Left lung (tissue), 10 donors: ENCODE measurements around the gene TNF. TPM values are rescaled to one million over a fixed set of nuclear protein-coding genes. Genes with fewer than 3 reads are reported as not detected.

ENCODE experiments used
- ATAC-seq: fragments of 200-7000 bp; cut with Tn5 transposase; one replicate; pipeline ENCODE4 v1.9.1; 2020; ENCODE audit warnings: moderate library complexity
- DNase-seq, 4 donors: peaks; one replicate each; pipeline ENCODE4 v3.0.0-alpha.2; 2013 to 2020
- H3K27ac ChIP-seq, 2 donors: fragments of 200-600 bp; sonication (generic) in 1 of 2; one replicate each; pipeline versions ENCODE4 v1.5.0 to v1.8.0; 2020 to 2021
- H3K27me3 ChIP-seq, 2 donors: fragments of 200-600 bp; sonication (generic) in 1 of 2; one replicate each; pipeline versions ENCODE4 v1.5.0 to v1.8.0; 2020 to 2021
- H3K36me3 ChIP-seq, 2 donors: fragments of 200-600 bp; sonication (generic) in 1 of 2; one replicate each; pipeline versions ENCODE4 v1.5.0 to v1.8.0; 2020 to 2021
- H3K4me1 ChIP-seq, 2 donors: fragments of 200-600 bp; one replicate each; pipeline ENCODE4 v1.8.0; 2021
- H3K4me3 ChIP-seq, 2 donors: fragments of 200-600 bp; sonication (generic) in 1 of 2; one replicate each; pipeline versions ENCODE4 v1.5.0 to v1.8.0; 2020 to 2021; ENCODE audit warnings: mild to moderate bottlenecking in 1 of 2
- H3K9me3 ChIP-seq, 2 donors: fragments of 200-600 bp; sonication (generic) in 1 of 2; one replicate each; pipeline versions ENCODE4 v1.5.0 to v1.8.0; 2020 to 2021
- intact Hi-C, 2 donors: fragments of 100-400 bp; cut with DNase I; formaldehyde crosslinking; loops; one replicate each; pipeline versions ENCODE4 v1.11.2 to v1.14.2; 2022
- polyA plus RNA-seq, 6 donors: library from polyadenylated mRNA; unstranded; fragments of 120-200 nt; gene quantifications; one replicate each; pipeline ENCODE4 v1.2.1, GENCODE V29; 2013; ENCODE audit not compliant: insufficient read length in 6 of 6
- total RNA-seq, 2 donors: library from RNA; stranded (reverse); fragmentation: NEBNext Ultra II Directional; extraction: Animal tissue kit (Norgen Biotek cat#: 25700); gene quantifications; one replicate each; pipeline ENCODE4 v1.2.1, GENCODE V29; 2021
- TF ChIP-seq, protein P1 (sequence below), 2 donors: fragments of 200-600 bp; sonication (generic) in 1 of 2; IDR thresholded peaks; one replicate each; pipeline versions ENCODE4 v1.5.0 to v1.8.0; 2021; ENCODE audit warnings: antibody characterized with exemption in 2 of 2
- donor health status: DM: no; HTN: yes; CAD: no.
- donor health status: DM: no; HTN: no; CAD: no.

The TNF gene
- total and polyA plus RNA-seq, 8 donors: 0.19 to 10.4 (median 0.29) TPM; not detected in 1

DNA sequence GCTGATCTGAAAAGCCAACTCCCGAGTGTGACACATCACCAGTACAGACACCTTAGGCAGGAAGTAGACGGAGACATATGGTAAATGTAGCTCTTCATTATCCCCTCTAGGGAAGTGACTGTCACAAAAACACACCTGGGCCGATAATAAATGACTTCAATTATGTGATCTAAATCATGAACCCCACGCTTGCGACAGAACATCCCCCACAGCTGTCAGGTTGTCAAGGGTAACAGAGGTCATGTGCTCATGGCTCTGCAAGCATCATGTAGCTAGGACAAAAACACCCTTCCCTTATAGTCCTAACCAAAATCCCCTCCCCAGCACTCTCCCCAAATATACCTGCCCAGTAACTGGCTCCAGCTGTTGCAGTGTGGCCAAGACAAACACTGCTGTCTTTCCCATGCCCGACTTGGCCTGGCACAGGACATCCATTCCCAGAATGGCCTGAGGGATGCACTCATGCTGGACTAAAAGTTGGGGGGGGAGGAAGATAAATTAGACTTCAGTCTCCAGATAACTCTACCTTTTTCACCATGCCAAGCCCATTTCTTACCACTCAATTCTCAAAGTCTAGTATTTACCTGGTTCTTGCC lies 36.5 kb upstream of the TNF start:
- intact Hi-C loops: no loop called here
- peak overlapping the region in 1 of 2 donors; percentile 83 for H3K4me3 ChIP-seq
- no peak overlapping the region for H3K27ac ChIP-seq
- H3K27me3 ChIP-seq: no peaks in the 10 kb centered on the region
- H3K9me3 ChIP-seq: no peaks in the 10 kb centered on the region
- TF ChIP-seq, protein P1, sequence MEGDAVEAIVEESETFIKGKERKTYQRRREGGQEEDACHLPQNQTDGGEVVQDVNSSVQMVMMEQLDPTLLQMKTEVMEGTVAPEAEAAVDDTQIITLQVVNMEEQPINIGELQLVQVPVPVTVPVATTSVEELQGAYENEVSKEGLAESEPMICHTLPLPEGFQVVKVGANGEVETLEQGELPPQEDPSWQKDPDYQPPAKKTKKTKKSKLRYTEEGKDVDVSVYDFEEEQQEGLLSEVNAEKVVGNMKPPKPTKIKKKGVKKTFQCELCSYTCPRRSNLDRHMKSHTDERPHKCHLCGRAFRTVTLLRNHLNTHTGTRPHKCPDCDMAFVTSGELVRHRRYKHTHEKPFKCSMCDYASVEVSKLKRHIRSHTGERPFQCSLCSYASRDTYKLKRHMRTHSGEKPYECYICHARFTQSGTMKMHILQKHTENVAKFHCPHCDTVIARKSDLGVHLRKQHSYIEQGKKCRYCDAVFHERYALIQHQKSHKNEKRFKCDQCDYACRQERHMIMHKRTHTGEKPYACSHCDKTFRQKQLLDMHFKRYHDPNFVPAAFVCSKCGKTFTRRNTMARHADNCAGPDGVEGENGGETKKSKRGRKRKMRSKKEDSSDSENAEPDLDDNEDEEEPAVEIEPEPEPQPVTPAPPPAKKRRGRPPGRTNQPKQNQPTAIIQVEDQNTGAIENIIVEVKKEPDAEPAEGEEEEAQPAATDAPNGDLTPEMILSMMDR (IDR thresholded peaks at IDR 0.05): no peak
- ATAC-seq (no peak), DNase-seq (no peak)
- H3K36me3 ChIP-seq: peaks cover 0 to 64% of the 10 kb centered on the region in 2 donors
- H3K4me1 ChIP-seq: peaks cover 20 to 61% of the 10 kb centered on the region in 2 donors

GRCh38 chr6:31540640-31541039 lies 34.7 kb upstream of the TNF start:
- TF ChIP-seq, protein P1 (IDR thresholded peaks at IDR 0.05): no peak
- ATAC-seq (no peak), DNase-seq (no peak)
- intact Hi-C loops: loop anchor here in 1 of 2 donors (10.0 kb wide), 1 partner anchor 54 kb away; the partner anchor contains the start of gene NCR3
- Histone ChIP-seq H3K27me3 (no peaks in the 10 kb centered on the region), H3K9me3 (no peaks in the 10 kb centered on the region), H3K36me3 (peaks cover 0 to 47% of the 10 kb centered on the region in 2 donors), H3K27ac (peak overlapping the region; percentile 95 to 96), H3K4me1 (peaks cover 20 to 59% of the 10 kb centered on the region in 2 donors), H3K4me3 (peak overlapping the region; percentile 66 to 83)

DNA sequence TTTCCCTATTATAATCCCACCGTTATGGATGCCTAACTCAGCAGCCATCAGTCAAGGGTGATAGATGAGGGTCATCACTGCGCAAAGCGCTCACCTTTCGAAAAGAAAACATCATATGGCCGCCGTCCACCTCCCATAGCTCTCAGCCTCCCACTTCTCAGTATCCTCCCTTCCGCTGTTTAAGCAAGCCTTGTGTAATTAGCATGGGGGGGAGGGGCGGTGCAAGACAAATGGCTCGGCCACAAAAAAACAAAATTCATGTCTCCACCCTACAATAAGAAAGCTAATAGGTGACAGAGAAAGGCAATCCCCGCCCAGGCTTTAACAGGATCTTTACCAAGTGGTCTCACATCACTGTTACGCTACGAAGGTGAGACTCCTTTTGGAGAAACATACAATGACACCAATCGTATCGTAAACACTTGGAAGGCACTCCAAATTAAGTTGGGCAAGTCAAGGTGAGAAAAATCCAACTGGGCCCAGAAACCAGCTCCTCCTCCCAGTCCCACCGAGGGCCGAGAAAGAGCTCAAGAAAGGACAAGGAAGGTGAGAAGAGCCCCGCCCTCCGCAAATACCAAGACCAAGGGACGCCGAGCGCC lies 34.2 kb upstream of the TNF start:
- TF ChIP-seq, protein P1 (IDR thresholded peaks at IDR 0.05): no peak
- Histone ChIP-seq H3K9me3 (no peaks in the 10 kb centered on the region), H3K4me3 (peak overlapping the region; percentile 66 to 83), H3K4me1 (peaks cover 20 to 54% of the 10 kb centered on the region in 2 donors), H3K27ac (peak overlapping the region; percentile 95 to 96), H3K36me3 (peaks cover 0 to 42% of the 10 kb centered on the region in 2 donors), H3K27me3 (no peaks in the 10 kb centered on the region)
- intact Hi-C loops: loop anchor here in 1 of 2 donors (10.0 kb wide), 1 partner anchor 54 kb away; the partner anchor contains the start of gene NCR3
- ATAC-seq (peak; percentile 58), DNase-seq (peak; percentile 46 to 82 (median 58))

DNA sequence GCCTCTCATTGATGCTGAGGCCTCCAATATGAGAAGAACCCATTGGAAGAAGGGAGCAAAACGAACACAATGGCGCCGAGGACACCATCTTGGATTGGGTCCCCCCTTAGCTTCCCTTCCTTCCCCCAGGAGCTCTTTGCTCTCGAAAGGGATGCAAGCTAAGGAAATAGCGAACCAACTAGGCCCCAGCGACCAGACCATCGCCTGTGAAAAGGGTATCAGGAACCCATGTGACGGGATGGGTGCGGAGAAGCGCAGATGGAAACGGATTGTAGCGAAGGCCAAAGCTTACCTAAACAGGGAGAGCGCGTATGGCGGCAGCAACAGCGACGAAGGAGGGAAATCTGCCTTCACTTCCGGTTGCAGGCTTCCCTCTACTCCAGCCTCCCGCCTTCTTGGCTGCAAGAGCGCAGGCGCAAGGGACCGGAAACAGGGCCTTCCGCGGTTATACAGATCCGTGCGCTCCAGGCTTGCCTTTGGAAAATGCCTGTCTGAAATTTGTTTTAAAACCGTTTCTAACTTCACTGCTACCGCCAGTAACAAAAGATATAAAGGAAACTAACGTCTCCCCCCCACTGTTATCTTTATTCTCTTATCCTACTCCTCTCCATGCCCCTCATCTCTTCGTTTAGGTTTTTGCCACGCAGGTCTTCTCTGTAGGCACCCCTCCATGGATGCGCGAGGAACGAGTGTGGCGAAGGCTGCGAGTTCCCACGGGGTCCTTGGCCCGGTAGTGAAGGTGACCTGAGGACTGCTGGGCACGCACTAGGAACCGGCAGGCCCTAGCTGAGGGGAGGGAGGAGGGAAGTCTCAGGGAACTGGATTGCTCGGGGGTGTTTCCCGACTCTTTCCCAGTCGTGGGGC lies 33.5 kb upstream of the TNF start, which contains the start of gene DDX39B:
Gene DDX39B, minus strand, starts transcription at position 346 of the 864 bp plus-strand sequence. CDS start 1,471 bp downstream, outside the sequence.
- H3K27ac ChIP-seq: peak within 1 kb of the TSS; percentile 95 to 96
- H3K9me3 ChIP-seq: no peaks in the 10 kb centered on the region
- intact Hi-C loops: loop anchor here in 1 of 2 donors (10.0 kb wide), 1 partner anchor 53 kb away; the partner anchor contains the start of gene NCR3
- H3K4me3 ChIP-seq: peak within 1 kb of the TSS; percentile 66 to 83
- H3K36me3 ChIP-seq: peaks cover 0 to 34% of the 10 kb centered on the region in 2 donors
- no peaks in the 10 kb centered on the region for H3K27me3 ChIP-seq
- TF ChIP-seq, protein P1 (IDR thresholded peaks at IDR 0.05): no peak
- H3K4me1 ChIP-seq: peaks cover 20 to 55% of the 10 kb centered on the region in 2 donors
- DNase-seq: peak; percentile 97 to 98 (median 98)
- ATAC-seq: peak; percentile 90
